ENCODE measurements around the gene FOSB.
A peak's percentile ranks its signal among the peaks of the same experiment; 100 is the strongest.

DNA sequence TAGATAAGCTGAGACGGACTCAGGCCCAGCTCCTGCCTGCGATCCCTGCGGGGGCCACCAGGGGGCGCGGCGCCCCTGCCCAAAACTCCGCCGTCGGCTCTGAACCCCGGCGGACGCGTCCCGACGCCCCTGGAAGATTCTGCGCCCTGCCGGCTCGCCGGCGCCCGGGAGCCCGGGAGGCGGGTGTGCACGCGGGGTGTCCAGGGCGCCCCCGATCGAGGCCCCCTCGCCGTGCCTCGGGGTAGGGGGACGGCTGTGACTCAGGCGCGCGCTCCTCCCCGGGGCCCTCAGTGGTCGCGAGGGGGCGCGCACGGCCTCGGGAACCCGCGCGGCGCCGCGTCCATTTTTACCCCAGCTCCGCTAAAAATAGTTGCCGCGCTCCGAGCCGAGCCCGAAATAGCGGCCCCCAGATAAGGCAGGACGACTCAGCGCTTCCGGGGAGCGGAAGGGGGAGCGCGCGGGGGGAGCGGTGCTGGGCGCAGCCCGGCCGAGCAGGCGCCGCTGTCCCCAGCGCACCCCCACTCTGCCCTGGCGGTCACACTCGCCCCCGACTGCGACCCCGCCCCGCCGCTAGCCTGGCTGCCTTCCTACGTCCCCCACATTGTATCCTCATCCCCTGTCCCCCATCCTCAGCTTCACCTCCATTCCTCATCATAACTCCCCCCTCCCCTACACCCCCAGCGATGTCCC lies 28.1 kb upstream of the FOSB start:
- TF ChIP-seq, protein P1, sequence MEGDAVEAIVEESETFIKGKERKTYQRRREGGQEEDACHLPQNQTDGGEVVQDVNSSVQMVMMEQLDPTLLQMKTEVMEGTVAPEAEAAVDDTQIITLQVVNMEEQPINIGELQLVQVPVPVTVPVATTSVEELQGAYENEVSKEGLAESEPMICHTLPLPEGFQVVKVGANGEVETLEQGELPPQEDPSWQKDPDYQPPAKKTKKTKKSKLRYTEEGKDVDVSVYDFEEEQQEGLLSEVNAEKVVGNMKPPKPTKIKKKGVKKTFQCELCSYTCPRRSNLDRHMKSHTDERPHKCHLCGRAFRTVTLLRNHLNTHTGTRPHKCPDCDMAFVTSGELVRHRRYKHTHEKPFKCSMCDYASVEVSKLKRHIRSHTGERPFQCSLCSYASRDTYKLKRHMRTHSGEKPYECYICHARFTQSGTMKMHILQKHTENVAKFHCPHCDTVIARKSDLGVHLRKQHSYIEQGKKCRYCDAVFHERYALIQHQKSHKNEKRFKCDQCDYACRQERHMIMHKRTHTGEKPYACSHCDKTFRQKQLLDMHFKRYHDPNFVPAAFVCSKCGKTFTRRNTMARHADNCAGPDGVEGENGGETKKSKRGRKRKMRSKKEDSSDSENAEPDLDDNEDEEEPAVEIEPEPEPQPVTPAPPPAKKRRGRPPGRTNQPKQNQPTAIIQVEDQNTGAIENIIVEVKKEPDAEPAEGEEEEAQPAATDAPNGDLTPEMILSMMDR (conservative IDR thresholded peaks at IDR 0.05 in 1 of 2, IDR thresholded peaks at IDR 0.05 in 1 of 2; ENCODE audit: low read depth in 1 of 2, low read length in 2 of 2): peak; percentile 78 to 93
- no peak for TF ChIP-seq EZH2 (IDR thresholded peaks at IDR 0.05; ENCODE audit: low read length, missing control alignments)

All from fibroblast of lung (primary cell).